Panc1 (cell line): ENCODE data around the gene TMEM242.

Experiments
- CTCF ChIP-seq: fragments of 450-650 bp; IDR thresholded peaks from 2 replicates; pipeline ENCODE4 v1.5.1; 2017; ENCODE audit warnings: mild to moderate bottlenecking
- POLR2AphosphoS5 ChIP-seq: IDR thresholded peaks from 2 replicates; pipeline ENCODE4 v1.6.1; 2012; ENCODE audit warnings: mild to moderate bottlenecking, low read depth, low read length, moderate library complexity
- REST ChIP-seq, 2 experiments: IDR thresholded peaks; 2 replicates each; pipeline ENCODE4 v1.6.1; 2011 to 2012; ENCODE audit warnings: low read depth in 2 of 2, control low read depth in 1 of 2, low read length in 1 of 2, mild to moderate bottlenecking in 1 of 2, moderate library complexity in 1 of 2; ENCODE audit not compliant: insufficient read depth in 1 of 2
- SIN3A ChIP-seq: IDR thresholded peaks from 2 replicates; pipeline ENCODE4 v1.6.1; 2012; ENCODE audit warnings: low read depth, mild to moderate bottlenecking, low read length, moderate library complexity, borderline replicate concordance; ENCODE audit not compliant: insufficient read depth
- TCF7L2 ChIP-seq: IDR thresholded peaks from 2 replicates; pipeline ENCODE4 v1.6.1; 2011; ENCODE audit warnings: mild to moderate bottlenecking, low read depth, low read length, inconsistent platforms

GRCh38 chr6:157281570-157281969 lies 41.7 kb downstream of the TMEM242 start:
- TF ChIP-seq CTCF: no peak; the same call in 1 of the 2 replicates
- TF ChIP-seq REST (IDR thresholded peaks at IDR 0.05; ENCODE audit: insufficient read depth in 1 of 2, low read depth in 2 of 2, low read length in 1 of 2): no peak
- TF ChIP-seq POLR2AphosphoS5: no peak
- no peak for TF ChIP-seq SIN3A
- TF ChIP-seq TCF7L2: no peak
